H9 (cell line): ENCODE results near the gene TMEM95. TPM values are rescaled to one million over a fixed set of nuclear protein-coding genes. Genes with fewer than 3 reads are reported as not detected.

Experiments
- DNase-seq: peaks from one replicate; pipeline ENCODE4 v3.0.0-alpha.2; 2017
- H2AFZ ChIP-seq: one replicate; pipeline ENCODE4 v1.6.1; 2013; ENCODE audit warnings: mild to moderate bottlenecking, low read length, control low read depth, moderate library complexity
- H2AK5ac ChIP-seq: 2 replicates; pipeline ENCODE4 v1.6.1; 2013; ENCODE audit warnings: low read length, control low read depth, mixed read lengths; ENCODE audit not compliant: insufficient read length
- H2BK120ac ChIP-seq: one replicate; pipeline ENCODE4 v1.6.1; 2013; ENCODE audit warnings: low read depth, mild to moderate bottlenecking, low read length, control low read depth, inconsistent platforms; ENCODE audit not compliant: poor library complexity, severe bottlenecking
- H2BK12ac ChIP-seq: 2 replicates; pipeline ENCODE4 v1.6.1; 2013; ENCODE audit warnings: low read length, control low read depth, mixed read lengths, low read depth; ENCODE audit not compliant: insufficient read length
- H2BK15ac ChIP-seq: 2 replicates; pipeline ENCODE4 v1.6.1; 2013; ENCODE audit warnings: low read depth, low read length, control low read depth
- H2BK20ac ChIP-seq: one replicate; pipeline ENCODE4 v1.6.1; 2013; ENCODE audit warnings: low read depth, mild to moderate bottlenecking, low read length, control low read depth, inconsistent platforms; ENCODE audit not compliant: poor library complexity, severe bottlenecking
- H2BK5ac ChIP-seq: 2 replicates; pipeline ENCODE4 v1.6.1; 2013; ENCODE audit warnings: low read length, control low read depth, mixed read lengths; ENCODE audit not compliant: insufficient read length
- H3K14ac ChIP-seq: 2 replicates; pipeline ENCODE4 v1.6.1; 2013; ENCODE audit warnings: low read length, control low read depth; ENCODE audit not compliant: insufficient read depth
- H3K18ac ChIP-seq: 2 replicates; pipeline ENCODE4 v1.6.1; 2013; ENCODE audit warnings: low read depth, mild to moderate bottlenecking, mixed read lengths, low read length, control low read depth; ENCODE audit not compliant: insufficient read length
- H3K23ac ChIP-seq: 2 replicates; pipeline ENCODE4 v1.6.1; 2013; ENCODE audit warnings: low read length, control low read depth, mixed read lengths, low read depth; ENCODE audit not compliant: insufficient read length
- H3K23me2 ChIP-seq: 2 replicates; pipeline ENCODE4 v1.6.1; 2013; ENCODE audit warnings: low read depth, mild to moderate bottlenecking, mixed read lengths, low read length, control low read depth; ENCODE audit not compliant: insufficient read length, poor library complexity, severe bottlenecking
- H3K27ac ChIP-seq: 2 replicates; pipeline ENCODE4 v1.5.1; 2013; ENCODE audit warnings: low read length, control low read depth, mixed read lengths, low read depth; ENCODE audit not compliant: insufficient read length
- H3K27me3 ChIP-seq: 2 replicates; pipeline ENCODE4 v1.6.1; 2013; ENCODE audit warnings: low read length, control low read depth, inconsistent platforms; ENCODE audit not compliant: insufficient read depth
- H3K4ac ChIP-seq: 2 replicates; pipeline ENCODE4 v1.6.1; 2013; ENCODE audit warnings: low read depth, mild to moderate bottlenecking, control low read depth, inconsistent platforms, low read length, moderate library complexity
- H3K4me1 ChIP-seq: 2 replicates; pipeline ENCODE4 v1.6.1; 2013; ENCODE audit warnings: low read length, control low read depth, inconsistent platforms; ENCODE audit not compliant: insufficient read depth
- H3K4me2 ChIP-seq: 2 replicates; pipeline ENCODE4 v1.6.1; 2013; ENCODE audit warnings: low read length, control low read depth, mixed read lengths; ENCODE audit not compliant: insufficient read length, insufficient read depth
- H3K56ac ChIP-seq: 2 replicates; pipeline ENCODE4 v1.6.1; 2013; ENCODE audit warnings: low read depth, mild to moderate bottlenecking, mixed read lengths, low read length, control low read depth; ENCODE audit not compliant: insufficient read length
- H3K79me1 ChIP-seq: 2 replicates; pipeline ENCODE4 v1.6.1; 2013; ENCODE audit warnings: low read depth, mild to moderate bottlenecking, moderate library complexity, low read length, control low read depth, inconsistent platforms; ENCODE audit not compliant: insufficient read depth, poor library complexity, severe bottlenecking
- H3K79me2 ChIP-seq: 2 replicates; pipeline ENCODE4 v1.6.1; 2013; ENCODE audit warnings: low read length, control low read depth, inconsistent platforms; ENCODE audit not compliant: insufficient read depth
- H3K9ac ChIP-seq: 2 replicates; pipeline ENCODE4 v1.6.1; 2013; ENCODE audit warnings: low read length, control low read depth, mixed read lengths; ENCODE audit not compliant: insufficient read length; ENCODE audit errors: extremely low read depth
- H3K9me3 ChIP-seq: one replicate; pipeline ENCODE4 v1.6.1; 2013; ENCODE audit warnings: low read depth, low read length, inconsistent platforms; ENCODE audit not compliant: control insufficient read depth
- H3T11ph ChIP-seq: one replicate; pipeline ENCODE4 v1.6.1; 2013; ENCODE audit warnings: mild to moderate bottlenecking, low read length, control low read depth, inconsistent platforms
- H4K20me1 ChIP-seq: one replicate; pipeline ENCODE4 v1.6.1; 2013; ENCODE audit not compliant: control insufficient read depth, insufficient read length, insufficient read depth
- H4K5ac ChIP-seq: 2 replicates; pipeline ENCODE4 v1.6.1; 2013; ENCODE audit warnings: low read depth, mild to moderate bottlenecking, mixed read lengths, low read length, control low read depth; ENCODE audit not compliant: insufficient read length
- H4K8ac ChIP-seq: replicated peaks from 2 replicates; pipeline ENCODE4 v1.6.1; 2013; ENCODE audit warnings: low read length, control low read depth, mixed read lengths, low read depth; ENCODE audit not compliant: insufficient read length
- H4K91ac ChIP-seq: 2 replicates; pipeline ENCODE4 v1.6.1; 2013; ENCODE audit warnings: low read depth, mild to moderate bottlenecking, moderate library complexity, mixed read lengths, low read length, control low read depth; ENCODE audit not compliant: insufficient read length
- H3K27ac Mint-ChIP-seq, 3 experiments: 2 replicates in 2 of 3; 3 replicates in 1 of 3; pipeline ENCODE4 v1.8.0; 2020 to 2021; ENCODE audit warnings: mixed read lengths in 3 of 3, mild to moderate bottlenecking in 1 of 3, moderate library complexity in 1 of 3
- H3K27me3 Mint-ChIP-seq: 2 replicates; pipeline ENCODE4 v1.8.0; 2021; ENCODE audit warnings: low read depth, mild to moderate bottlenecking, moderate library complexity, mixed read lengths
- H3K36me3 Mint-ChIP-seq, 3 experiments: 2 replicates in 2 of 3; 3 replicates in 1 of 3; pipeline ENCODE4 v1.8.0; 2020 to 2021; ENCODE audit warnings: low read depth in 3 of 3, mixed read lengths in 3 of 3; ENCODE audit not compliant: insufficient read depth in 1 of 3
- H3K4me1 Mint-ChIP-seq, 2 experiments: 2 replicates each; pipeline ENCODE4 v1.8.0; 2020; ENCODE audit warnings: mixed read lengths in 2 of 2
- H3K4me3 Mint-ChIP-seq, 2 experiments: 2 replicates in 1 of 2; 3 replicates in 1 of 2; pipeline ENCODE4 v1.8.0; 2020 to 2021; ENCODE audit warnings: mild to moderate bottlenecking in 2 of 2, mixed read lengths in 2 of 2, moderate library complexity in 1 of 2
- H3K9me3 Mint-ChIP-seq, 2 experiments: 2 replicates in 1 of 2; 3 replicates in 1 of 2; pipeline ENCODE4 v1.8.0; 2020; ENCODE audit warnings: mild to moderate bottlenecking in 2 of 2, mixed read lengths in 2 of 2, moderate library complexity in 1 of 2
- WGBS: extraction: QIAGEN DNeasy Blood & Tissue Kit; methylation state at CpG from one replicate; pipeline ENCODE4 v1.1.7; 2013; ENCODE audit warnings: missing lambda C conversion rate, low lambda C conversion rate, mixed read lengths; ENCODE audit not compliant: insufficient read length; ENCODE audit errors: extremely low coverage; 5-methylcytosine and 5-hydroxymethylcytosine counted together
- total RNA-seq: library from RNA; stranded (reverse); gene quantifications from 2 replicates; pipeline ENCODE4 v1.2.1, GENCODE V29; 2021
- TF ChIP-seq, protein P1 (sequence below): fragments of 200-600 bp; sonication (generic); conservative IDR thresholded peaks from 3 replicates; pipeline ENCODE4 v1.8.0; 2021; ENCODE audit warnings: antibody characterized with exemption, mild to moderate bottlenecking

The TMEM95 gene
- total RNA-seq, 1 experiment from 2014 or later: not detected

DNA sequence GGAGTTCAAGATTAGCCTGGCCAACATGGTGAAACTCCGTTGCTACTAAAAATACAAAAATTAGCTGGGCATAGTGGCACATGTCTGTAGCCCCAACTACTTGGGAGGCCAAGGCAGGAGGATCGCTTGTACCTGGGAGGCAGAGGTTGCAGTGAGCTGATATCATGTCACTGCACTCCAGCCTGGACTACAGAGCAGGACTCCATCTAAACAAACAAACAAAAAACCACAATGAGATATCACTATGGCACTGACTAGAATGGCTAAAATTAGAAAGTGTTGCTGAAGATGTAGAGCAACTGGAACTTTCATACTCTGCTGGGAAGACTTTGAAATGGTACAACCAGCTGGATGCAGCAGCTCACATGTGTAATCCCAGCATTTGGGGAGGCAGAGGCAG, 19.4 kb downstream of the TMEM95 start:
- no CpG with 5 or more reads among the region's 2 CpGs for WGBS
- Histone ChIP-seq H2AK5ac (no peak overlapping the region), H3K79me2 (no peaks in the 10 kb centered on the region), H4K8ac (no peak overlapping the region), H3K27me3 (no peaks in the 10 kb centered on the region), H2BK5ac (no peak overlapping the region), H4K5ac (no peak overlapping the region), H3K18ac (no peak overlapping the region), H2BK120ac (no peak overlapping the region), H2AFZ (no peak overlapping the region), H3K23ac (no peak overlapping the region), H2BK20ac (no peak overlapping the region), H3K4me1 (no peaks in the 10 kb centered on the region), H3K4me2 (no peak overlapping the region), H3T11ph (no peak overlapping the region), H3K79me1 (no peaks in the 10 kb centered on the region), H3K23me2 (no peaks in the 10 kb centered on the region), H4K20me1 (no peaks in the 10 kb centered on the region), H3K9me3 (no peaks in the 10 kb centered on the region), H3K56ac (no peak overlapping the region), H3K14ac (no peak overlapping the region), H4K91ac (no peak overlapping the region), H3K9ac (no peak overlapping the region), H3K4ac (no peak overlapping the region), H2BK12ac (no peak overlapping the region), H2BK15ac (no peak overlapping the region), H3K27ac (no peak overlapping the region)
- no peak overlapping the region for H3K4me3 Mint-ChIP-seq
- H3K27me3 Mint-ChIP-seq: peaks cover 16% of the 10 kb centered on the region
- peaks cover 3 to 5% (median 4%) of the 10 kb centered on the region in 3 experiments; a peak in 5 of 7 replicates for H3K36me3 Mint-ChIP-seq
- peak overlapping the region in 1 of 3 experiments; percentile 27; a peak in 1 of 7 replicates for H3K27ac Mint-ChIP-seq
- peaks cover 0 to 6% of the 10 kb centered on the region in 2 experiments; a peak in 3 of 4 replicates for H3K4me1 Mint-ChIP-seq
- TF ChIP-seq, protein P1, sequence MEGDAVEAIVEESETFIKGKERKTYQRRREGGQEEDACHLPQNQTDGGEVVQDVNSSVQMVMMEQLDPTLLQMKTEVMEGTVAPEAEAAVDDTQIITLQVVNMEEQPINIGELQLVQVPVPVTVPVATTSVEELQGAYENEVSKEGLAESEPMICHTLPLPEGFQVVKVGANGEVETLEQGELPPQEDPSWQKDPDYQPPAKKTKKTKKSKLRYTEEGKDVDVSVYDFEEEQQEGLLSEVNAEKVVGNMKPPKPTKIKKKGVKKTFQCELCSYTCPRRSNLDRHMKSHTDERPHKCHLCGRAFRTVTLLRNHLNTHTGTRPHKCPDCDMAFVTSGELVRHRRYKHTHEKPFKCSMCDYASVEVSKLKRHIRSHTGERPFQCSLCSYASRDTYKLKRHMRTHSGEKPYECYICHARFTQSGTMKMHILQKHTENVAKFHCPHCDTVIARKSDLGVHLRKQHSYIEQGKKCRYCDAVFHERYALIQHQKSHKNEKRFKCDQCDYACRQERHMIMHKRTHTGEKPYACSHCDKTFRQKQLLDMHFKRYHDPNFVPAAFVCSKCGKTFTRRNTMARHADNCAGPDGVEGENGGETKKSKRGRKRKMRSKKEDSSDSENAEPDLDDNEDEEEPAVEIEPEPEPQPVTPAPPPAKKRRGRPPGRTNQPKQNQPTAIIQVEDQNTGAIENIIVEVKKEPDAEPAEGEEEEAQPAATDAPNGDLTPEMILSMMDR: no peak
- no peak for DNase-seq
- peaks cover 4 to 6% of the 10 kb centered on the region in 2 experiments for H3K9me3 Mint-ChIP-seq
